Spleen (tissue), 11 donors: ENCODE data around the gene RO60. TPM values are rescaled to one million over a fixed set of nuclear protein-coding genes. Genes with fewer than 3 reads are reported as not detected.

Source experiments
- DNase-seq: peaks from one replicate; pipeline ENCODE4 v3.0.0-alpha.2; 2020
- H3K27ac ChIP-seq, 8 donors: fragments of 200-600 bp; sonication (generic) in 7 of 8; 1 replicate in 4 of 8; 2 replicates in 4 of 8; pipeline versions ENCODE4 v1.5.0 to v1.8.0; 2016 to 2021; ENCODE audit warnings: inconsistent platforms in 4 of 8, mild to moderate bottlenecking in 4 of 8, moderate library complexity in 1 of 8
- H3K27me3 ChIP-seq, 7 donors: fragments of 200-600 bp; sonication (generic) in 6 of 7; replicated peaks in 1 of 7; 1 replicate in 4 of 7; 2 replicates in 3 of 7; pipeline versions ENCODE4 v1.5.0 to v1.8.0; 2016 to 2021; ENCODE audit warnings: inconsistent platforms in 3 of 7, mild to moderate bottlenecking in 1 of 7
- H3K36me3 ChIP-seq, 6 donors: fragments of 200-600 bp; sonication (generic) in 5 of 6; 1 replicate in 4 of 6; 2 replicates in 2 of 6; pipeline versions ENCODE4 v1.5.0 to v1.8.0; 2016 to 2021; ENCODE audit warnings: inconsistent platforms in 2 of 6
- H3K4me1 ChIP-seq, 6 donors: fragments of 200-600 bp; sonication (generic) in 5 of 6; 1 replicate in 3 of 6; 2 replicates in 3 of 6; pipeline versions ENCODE4 v1.5.0 to v1.8.0; 2016 to 2021; ENCODE audit warnings: inconsistent platforms in 3 of 6
- H3K4me3 ChIP-seq, 8 donors: fragments of 200-600 bp; sonication (generic) in 7 of 8; 1 replicate in 4 of 8; 2 replicates in 4 of 8; pipeline versions ENCODE4 v1.5.0 to v1.8.0; 2016 to 2021; ENCODE audit warnings: inconsistent platforms in 4 of 8, mild to moderate bottlenecking in 4 of 8, moderate library complexity in 2 of 8
- H3K9me3 ChIP-seq, 8 donors: fragments of 200-600 bp; sonication (generic) in 7 of 8; 1 replicate in 4 of 8; 2 replicates in 4 of 8; pipeline versions ENCODE4 v1.5.0 to v1.8.0; 2016 to 2021; ENCODE audit warnings: inconsistent platforms in 4 of 8
- CTCF ChIP-seq, 11 experiments: fragments of 200-600 bp in 7 of 11; fragments of 450-650 bp in 4 of 11; sonication (generic) in 4 of 11; IDR thresholded peaks in 8 of 11; conservative IDR thresholded peaks in 3 of 11; 1 replicate in 7 of 11; 2 replicates in 4 of 11; pipeline versions ENCODE4 v1.4.0 to v1.8.0; 2016 to 2021; ENCODE audit warnings: antibody characterized with exemption in 11 of 11, inconsistent platforms in 4 of 11, mild to moderate bottlenecking in 1 of 11
- POLR2A ChIP-seq, 3 donors: fragments of 450-650 bp; IDR thresholded peaks; one replicate each; pipeline ENCODE4 v1.5.1; 2017; ENCODE audit warnings: antibody characterized with exemption in 3 of 3, mild to moderate bottlenecking in 1 of 3
- POLR2AphosphoS5 ChIP-seq, 3 donors: sonication (generic); formaldehyde crosslinking; IDR thresholded peaks; one replicate each; pipeline ENCODE4 v1.5.1; 2017; ENCODE audit warnings: antibody characterized with exemption in 3 of 3
- WGBS, 5 donors: extraction: QIAGEN DNeasy Blood & Tissue Kit in 3 of 5; methylation state at CpG; one replicate each; pipeline versions ENCODE4 v1.1.5 to v1.1.7; 2013 to 2018; 5-methylcytosine and 5-hydroxymethylcytosine counted together
- intact Hi-C: fragments of 100-400 bp; cut with DNase I; formaldehyde crosslinking; loops from one replicate; pipeline ENCODE4 v1.15.0; 2023; ENCODE audit warnings: low total_unique reads
- polyA plus RNA-seq, 3 donors: library from polyadenylated mRNA; stranded (reverse); fragments of 200-250 nt; gene quantifications; one replicate each; pipeline ENCODE4 v1.2.1, GENCODE V29; 2013
- small RNA-seq, 4 donors: library from RNA; depleted of rRNA; stranded (forward); fragments of <200 nt; gene quantifications; one replicate each; pipeline ENCODE3, GENCODE V24; 2016
- total RNA-seq, 7 donors: library from RNA; depleted of rRNA in 3 of 7; stranded (reverse); fragments of >200 nt in 3 of 7; fragmentation: NEBNext Ultra II Directional in 4 of 7; extraction: Animal tissue kit (Norgen Biotek cat#: 25700) in 4 of 7; gene quantifications; one replicate each; pipeline versions ENCODE4 v1.1.0 to v1.2.1, GENCODE V29; 2016 to 2021
- donor health status: healthy with polysubstance abuse.
- donor health status: DM: no; HTN: no; CAD: no; lungs with moderate emphysema.
- donor health status: DM: no; HTN: no; CAD: no.
- donor health status: Bipolar disorder and iron deficiency.
- donor health status: healthy.
- donor health status: DM: no; HTN: no; CAD: no.
- donor health status: DM: yes; HTN: yes; CAD: no.

The RO60 gene
- total and polyA plus RNA-seq, 10 donors = 4.7 to 87.1 (median 73.0) TPM

- TF ChIP-seq CTCF (IDR thresholded peaks at IDR 0.05 in 8 of 11, conservative IDR thresholded peaks at IDR 0.05 in 3 of 11) (no peak), POLR2AphosphoS5 (IDR thresholded peaks at IDR 0.05) (no peak), POLR2A (IDR thresholded peaks at IDR 0.05) (no peak)
- H3K36me3 ChIP-seq = peaks cover 0 to 3% (median 1%) of the 10 kb centered on the region in 6 donors
- H3K4me3 ChIP-seq = peak overlapping the region; percentile 75 to 96 (median 92)
- no peaks in the 10 kb centered on the region for H3K27me3 ChIP-seq
- H3K9me3 ChIP-seq = no peaks in the 10 kb centered on the region
- peaks cover 9 to 40% (median 24%) of the 10 kb centered on the region in 6 donors for H3K4me1 ChIP-seq
- 30 to 61% (median 44%) methylated on average over 4 of the region's 4 CpGs for WGBS, 5 donors
- DNase-seq = no peak
- intact Hi-C loops = no loop called here
- H3K27ac ChIP-seq = peak overlapping the region; percentile 89 to 94 (median 92)
Measured at GRCh38 chr1:193105821-193106177, 46.4 kb downstream of the RO60 start.

GRCh38 chr1:193108471-193108870 lies 49.1 kb downstream of the RO60 start:
- Histone ChIP-seq H3K36me3 (no peaks in the 10 kb centered on the region), H3K4me1 (peaks cover 6 to 40% (median 19%) of the 10 kb centered on the region in 6 donors), H3K4me3 (no peak overlapping the region), H3K27me3 (no peaks in the 10 kb centered on the region), H3K27ac (no peak overlapping the region), H3K9me3 (no peaks in the 10 kb centered on the region)
- DNase-seq = no peak
- TF ChIP-seq POLR2A (IDR thresholded peaks at IDR 0.05) (no peak), CTCF (IDR thresholded peaks at IDR 0.05 in 8 of 11, conservative IDR thresholded peaks at IDR 0.05 in 3 of 11) (no peak), POLR2AphosphoS5 (IDR thresholded peaks at IDR 0.05) (no peak)
- intact Hi-C loops = no loop called here
- WGBS, 5 donors = 91 to 95% (median 93%) methylated on average over 3 of the region's 3 CpGs

Small RNA genes within 50 kb of the gene (small RNA-seq; reads per million reads assigned to genes)
- gene SCARNA18B = 0 reads per million in 4 donors

Other genes starting within 250 kb of the RO60 start
- gene UCHL5, start 252 bp upstream of the RO60 start, total RNA-seq = 10 to 100 TPM; 29.4 to 41.7 (median 36.9) TPM
- gene UCHL5, start 252 bp upstream of the RO60 start, polyA plus RNA-seq = 10 to 100 TPM in 2 of 3 donors, 1 to 10 TPM in 1; 9.9 to 16.8 (median 13.5) TPM
- 10 to 100 TPM in 4 of 7 donors, 1 to 10 TPM in 3; 5.9 to 20.0 (median 11.8) TPM for gene GLRX2, start 45.8 kb downstream of the RO60 start, total RNA-seq
- gene GLRX2, start 45.8 kb downstream of the RO60 start, polyA plus RNA-seq = 10 to 100 TPM in 2 of 3 donors, 1 to 10 TPM in 1; 6.0 to 11.0 (median 10.9) TPM
- gene CDC73, start 62.4 kb downstream of the RO60 start, total RNA-seq = 10 to 100 TPM; 32.4 to 76.7 (median 62.7) TPM
- 10 to 100 TPM in 1 of 3 donors, 1 to 10 TPM in 2; 6.5 to 10.3 (median 6.9) TPM for gene CDC73, start 62.4 kb downstream of the RO60 start, polyA plus RNA-seq
- 1 to 10 TPM in 1 of 7 donors, under 1 TPM in 6; 0.30 to 1.4 (median 0.69) TPM for gene B3GALT2, start 127.0 kb downstream of the RO60 start, total RNA-seq
- under 1 TPM; 0.05 to 0.13 (median 0.11) TPM for gene B3GALT2, start 127.0 kb downstream of the RO60 start, polyA plus RNA-seq